ENCODE data around the gene DPH3.

DPH3 gene

DNA sequence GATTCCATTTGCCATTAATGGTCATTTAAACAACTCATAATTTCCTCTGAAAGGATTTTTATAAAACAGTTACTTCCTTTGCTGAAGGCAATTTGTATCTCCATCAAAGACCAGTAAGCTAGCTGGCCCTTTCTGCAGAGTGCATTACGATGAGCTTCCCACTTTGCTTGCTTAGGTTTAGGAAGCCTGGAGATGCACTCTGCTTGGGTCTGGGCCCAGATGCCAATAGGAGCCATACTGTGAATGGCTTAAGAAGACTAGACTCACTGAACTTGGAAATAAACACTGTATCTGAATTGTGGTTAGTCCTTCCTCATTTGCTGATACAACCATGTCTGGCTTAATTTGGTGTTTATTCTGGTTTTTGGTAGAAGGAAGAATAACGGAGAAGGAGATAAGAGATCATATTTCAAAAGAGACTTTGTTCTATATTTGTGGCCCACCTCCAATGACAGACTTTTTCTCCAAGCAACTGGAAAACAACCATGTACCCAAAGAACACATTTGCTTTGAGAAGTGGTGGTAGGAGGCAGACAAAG lies 38.4 kb upstream of the DPH3 start:
- Histone ChIP-seq H3K9me3 (ENCODE audit: control insufficient read depth, low read length) (no peaks in the 10 kb centered on the region), H3K36me3 (ENCODE audit: control insufficient read depth, insufficient read depth, low read length) (peaks cover 57% of the 10 kb centered on the region), H3K27ac (ENCODE audit: low read depth, low read length, severe bottlenecking) (no peak overlapping the region), H3K4me3 (ENCODE audit: extremely low read depth, insufficient read depth, low read length, poor library complexity, severe bottlenecking) (no peak overlapping the region), H3K4me1 (ENCODE audit: control insufficient read depth, insufficient read depth, low read length, poor library complexity, severe bottlenecking) (peaks cover 2% of the 10 kb centered on the region)
- WGBS, 2 experiments (ENCODE audit: insufficient coverage in 2 of 2) = 86 to 100% methylated on average over 1 of the region's 2 CpGs

DNA sequence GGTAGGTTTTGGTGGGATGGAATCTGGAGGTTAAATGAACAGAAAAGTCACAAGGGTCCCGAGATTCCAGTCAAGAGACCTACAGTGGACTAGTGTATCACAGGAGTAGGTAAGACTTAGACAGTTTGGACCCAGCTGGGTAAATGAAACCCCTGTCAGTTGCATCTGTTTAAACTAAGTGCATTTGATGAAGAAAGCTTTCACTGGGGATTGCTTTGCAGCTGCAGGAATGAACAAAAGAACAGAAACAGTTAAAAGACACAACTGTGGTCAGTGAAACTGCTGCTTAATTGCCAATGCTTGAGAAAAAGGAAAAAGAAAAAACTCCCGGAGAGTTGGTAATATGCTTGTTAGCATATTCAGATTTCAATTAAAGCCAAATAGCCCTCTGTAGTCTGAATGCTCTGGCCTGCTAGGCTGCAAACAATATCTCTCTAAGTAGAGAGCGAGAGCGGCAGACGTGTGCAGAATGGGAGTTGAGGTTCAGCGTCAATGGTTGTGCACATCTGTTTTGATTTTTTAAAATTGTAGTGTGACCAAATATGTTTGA lies 37.4 kb upstream of the DPH3 start:
- H3K36me3 ChIP-seq (ENCODE audit: control insufficient read depth, insufficient read depth, low read length) = peaks cover 60% of the 10 kb centered on the region
- H3K27ac ChIP-seq (ENCODE audit: low read depth, low read length, severe bottlenecking) = no peak overlapping the region
- 79 to 80% methylated on average over 4 to 5 of the region's 6 CpGs for WGBS, 2 experiments (ENCODE audit: insufficient coverage in 2 of 2)
- H3K4me3 ChIP-seq (ENCODE audit: extremely low read depth, insufficient read depth, low read length, poor library complexity, severe bottlenecking) = no peak overlapping the region
- H3K4me1 ChIP-seq (ENCODE audit: control insufficient read depth, insufficient read depth, low read length, poor library complexity, severe bottlenecking) = no peaks in the 10 kb centered on the region
- H3K9me3 ChIP-seq (ENCODE audit: control insufficient read depth, low read length) = no peaks in the 10 kb centered on the region

DNA sequence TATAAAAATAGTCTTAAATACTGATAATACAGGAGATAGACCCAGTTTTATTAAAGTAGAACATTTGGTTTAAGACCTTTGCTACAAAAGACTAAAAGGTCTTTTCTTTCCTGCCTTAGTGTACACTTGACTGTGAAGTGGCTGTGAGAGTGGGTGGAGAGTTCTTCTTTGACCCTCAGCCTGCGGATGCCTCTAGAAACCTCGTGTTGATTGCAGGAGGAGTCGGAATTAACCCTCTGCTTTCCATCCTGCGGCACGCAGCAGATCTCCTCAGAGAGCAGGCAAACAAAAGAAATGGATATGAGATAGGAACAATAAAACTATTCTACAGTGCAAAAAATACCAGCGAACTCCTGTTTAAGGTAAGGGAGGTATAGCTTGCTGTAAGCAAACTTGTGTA lies 36.8 kb upstream of the DPH3 start:
- peaks cover 60% of the 10 kb centered on the region for H3K36me3 ChIP-seq (ENCODE audit: control insufficient read depth, insufficient read depth, low read length)
- no peaks in the 10 kb centered on the region for H3K9me3 ChIP-seq (ENCODE audit: control insufficient read depth, low read length)
- H3K4me1 ChIP-seq (ENCODE audit: control insufficient read depth, insufficient read depth, low read length, poor library complexity, severe bottlenecking) = no peaks in the 10 kb centered on the region
- WGBS, 2 experiments (ENCODE audit: insufficient coverage in 2 of 2) = 33% methylated on average over 2 of the region's 6 CpGs; no CpG with 5 or more reads in 1 of the 2 experiments
- H3K4me3 ChIP-seq (ENCODE audit: extremely low read depth, insufficient read depth, low read length, poor library complexity, severe bottlenecking) = no peak overlapping the region
- H3K27ac ChIP-seq (ENCODE audit: low read depth, low read length, severe bottlenecking) = no peak overlapping the region

DNA sequence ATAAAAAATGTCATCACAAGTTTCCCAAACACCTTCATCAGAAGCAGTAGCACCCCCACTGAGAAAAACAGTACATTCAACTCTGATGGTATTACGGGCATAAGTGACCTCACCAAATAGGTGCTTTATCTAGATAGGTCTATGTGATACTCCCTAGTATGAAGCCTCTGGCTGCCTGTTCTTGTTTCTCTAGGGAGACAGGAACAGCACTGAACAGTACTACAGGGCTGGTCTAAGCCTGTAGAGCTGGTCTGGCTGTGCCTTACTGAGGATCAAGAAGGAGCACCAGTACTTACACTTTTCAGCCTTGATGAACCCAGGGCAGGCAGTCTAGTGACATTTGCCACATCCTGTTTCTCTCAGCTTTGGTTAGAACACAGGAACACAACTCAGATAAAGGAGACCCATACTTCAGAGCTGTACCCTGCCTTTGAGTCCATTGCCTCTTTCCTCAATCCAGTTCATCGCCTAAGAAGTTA lies 36.2 kb upstream of the DPH3 start:
- WGBS, 2 experiments (ENCODE audit: insufficient coverage in 2 of 2) = no CpG with 5 or more reads among the region's 2 CpGs
- Histone ChIP-seq H3K4me1 (ENCODE audit: control insufficient read depth, insufficient read depth, low read length, poor library complexity, severe bottlenecking) (no peaks in the 10 kb centered on the region), H3K9me3 (ENCODE audit: control insufficient read depth, low read length) (no peaks in the 10 kb centered on the region), H3K27ac (ENCODE audit: low read depth, low read length, severe bottlenecking) (no peak overlapping the region), H3K4me3 (ENCODE audit: extremely low read depth, insufficient read depth, low read length, poor library complexity, severe bottlenecking) (no peak overlapping the region), H3K36me3 (ENCODE audit: control insufficient read depth, insufficient read depth, low read length) (peaks cover 63% of the 10 kb centered on the region)

DNA sequence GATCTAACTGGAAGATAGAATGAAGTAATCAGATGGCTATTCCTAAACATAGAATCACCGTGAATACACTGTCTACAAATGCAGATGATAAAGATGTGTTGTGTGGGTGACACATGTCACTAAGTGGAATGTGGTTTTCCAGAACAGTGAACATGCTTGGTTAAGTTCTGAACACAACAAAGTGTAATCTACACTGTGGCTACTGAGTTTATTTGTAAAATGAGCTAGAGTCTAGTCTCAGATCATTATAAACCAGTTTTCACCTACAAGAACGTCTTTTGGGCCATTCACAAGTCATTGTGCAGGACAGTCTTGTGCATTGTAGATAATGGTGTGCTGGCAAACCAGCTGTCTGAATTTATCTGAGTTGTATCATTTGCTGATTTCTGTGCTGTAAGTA lies 35.6 kb upstream of the DPH3 start:
- Histone ChIP-seq H3K4me3 (ENCODE audit: extremely low read depth, insufficient read depth, low read length, poor library complexity, severe bottlenecking) (no peak overlapping the region), H3K4me1 (ENCODE audit: control insufficient read depth, insufficient read depth, low read length, poor library complexity, severe bottlenecking) (no peaks in the 10 kb centered on the region), H3K27ac (ENCODE audit: low read depth, low read length, severe bottlenecking) (no peak overlapping the region), H3K36me3 (ENCODE audit: control insufficient read depth, insufficient read depth, low read length) (peaks cover 68% of the 10 kb centered on the region), H3K9me3 (ENCODE audit: control insufficient read depth, low read length) (no peaks in the 10 kb centered on the region)
- WGBS, 2 experiments (ENCODE audit: insufficient coverage in 2 of 2) = 86 to 92% methylated on average over 1 to 2 of the region's 2 CpGs

DNA sequence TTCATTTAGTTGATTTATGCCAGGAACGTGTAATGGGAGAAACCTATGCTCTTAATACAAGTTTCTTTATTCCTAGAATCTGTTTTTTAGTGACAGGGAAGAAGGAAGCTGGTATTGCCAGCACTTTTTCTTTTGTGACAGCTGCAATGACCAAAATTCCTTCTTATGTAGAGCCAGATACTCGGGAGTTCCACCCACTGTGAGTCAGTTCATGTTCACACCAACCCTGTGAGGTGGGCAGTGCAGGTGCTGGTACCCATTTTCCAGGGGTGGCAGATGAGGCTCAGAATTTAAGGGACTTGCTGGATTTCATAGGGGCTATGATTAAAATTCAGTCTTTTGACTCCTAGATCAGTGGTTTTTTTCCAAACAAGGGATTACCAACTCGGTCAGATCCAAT lies 35.0 kb upstream of the DPH3 start:
- H3K36me3 ChIP-seq (ENCODE audit: control insufficient read depth, insufficient read depth, low read length) = peaks cover 68% of the 10 kb centered on the region
- WGBS, 2 experiments (ENCODE audit: insufficient coverage in 2 of 2) = 100% methylated on average over 1 of the region's 3 CpGs; no CpG with 5 or more reads in 1 of the 2 experiments

DNA sequence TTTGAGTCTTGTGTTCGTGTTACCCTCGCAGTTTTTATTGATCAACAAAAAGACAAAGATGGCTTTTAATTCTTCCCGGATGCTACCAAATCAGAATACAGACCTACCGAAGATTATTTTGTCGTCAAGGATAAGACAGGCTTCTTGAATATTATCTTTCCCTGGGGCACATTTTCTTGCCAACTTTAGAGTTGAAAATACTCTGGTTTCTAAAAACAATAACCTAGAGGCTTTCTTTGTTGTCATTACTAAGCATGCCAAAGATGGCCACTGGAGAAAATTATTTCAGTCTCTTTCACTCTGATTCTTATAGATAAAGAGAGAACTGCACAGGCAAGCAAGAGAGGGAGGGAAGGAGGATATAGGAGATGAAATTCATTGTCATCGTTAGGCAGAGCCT lies 34.1 kb upstream of the DPH3 start:
- Histone ChIP-seq H3K27ac (ENCODE audit: low read depth, low read length, severe bottlenecking) (no peak overlapping the region), H3K4me3 (ENCODE audit: extremely low read depth, insufficient read depth, low read length, poor library complexity, severe bottlenecking) (no peak overlapping the region), H3K36me3 (ENCODE audit: control insufficient read depth, insufficient read depth, low read length) (peaks cover 61% of the 10 kb centered on the region), H3K9me3 (ENCODE audit: control insufficient read depth, low read length) (no peaks in the 10 kb centered on the region), H3K4me1 (ENCODE audit: control insufficient read depth, insufficient read depth, low read length, poor library complexity, severe bottlenecking) (no peaks in the 10 kb centered on the region)
- whole genome bisulfite sequencing, 2 experiments (ENCODE audit: insufficient coverage in 2 of 2) = 95 to 96% methylated on average over 3 to 5 of the region's 6 CpGs

More for the DNA sequence above, 35.0 kb upstream of the DPH3 start:
- no peak overlapping the region for H3K4me3 ChIP-seq (ENCODE audit: extremely low read depth, insufficient read depth, low read length, poor library complexity, severe bottlenecking)
- no peak overlapping the region for H3K27ac ChIP-seq (ENCODE audit: low read depth, low read length, severe bottlenecking)
- no peaks in the 10 kb centered on the region for H3K9me3 ChIP-seq (ENCODE audit: control insufficient read depth, low read length)
- H3K4me1 ChIP-seq (ENCODE audit: control insufficient read depth, insufficient read depth, low read length, poor library complexity, severe bottlenecking) = no peaks in the 10 kb centered on the region

DNA sequence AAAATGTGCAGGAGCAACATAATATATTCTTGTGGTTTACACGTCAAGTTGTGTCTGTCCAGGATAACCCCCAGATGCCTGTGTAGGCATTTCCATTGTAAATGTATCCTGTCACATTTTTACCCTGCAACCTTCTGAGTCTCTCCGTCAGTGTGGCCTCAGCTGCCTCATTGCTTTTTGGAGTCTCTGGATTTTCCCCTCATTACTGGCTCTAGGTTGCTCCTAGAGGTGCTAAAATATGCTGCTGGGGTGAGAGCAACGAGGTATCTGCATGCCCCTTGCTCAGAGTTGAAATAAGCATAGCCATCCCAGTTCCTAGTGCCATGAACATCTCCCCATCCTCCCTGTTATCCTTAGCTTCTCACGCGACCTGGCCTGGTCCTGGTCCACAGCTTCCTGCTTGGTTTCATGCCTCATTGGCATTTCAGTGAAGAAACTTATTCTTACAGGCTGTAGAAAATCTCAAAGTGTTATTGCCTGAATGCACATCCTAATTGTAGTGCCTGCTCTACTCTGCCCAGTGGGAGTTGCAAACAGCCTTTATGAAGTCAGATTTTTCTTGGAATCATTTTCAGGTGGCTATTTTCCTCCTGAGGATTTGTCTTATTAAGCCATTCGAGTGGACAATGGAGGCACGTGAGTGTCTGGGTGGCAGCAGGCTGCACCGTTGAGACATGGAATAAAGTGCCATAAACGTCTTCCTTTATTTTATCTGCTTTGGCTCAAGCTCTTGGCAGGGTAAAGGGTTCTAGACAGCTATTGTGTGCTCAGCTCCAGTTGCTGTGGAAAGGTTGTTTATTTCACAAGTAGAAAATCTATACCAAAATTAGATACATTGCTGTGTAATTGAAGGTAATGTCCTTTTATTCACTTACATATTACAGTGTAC lies 33.5 kb upstream of the DPH3 start:
- H3K27ac ChIP-seq (ENCODE audit: low read depth, low read length, severe bottlenecking) = no peak overlapping the region
- H3K4me1 ChIP-seq (ENCODE audit: control insufficient read depth, insufficient read depth, low read length, poor library complexity, severe bottlenecking) = no peaks in the 10 kb centered on the region
- H3K4me3 ChIP-seq (ENCODE audit: extremely low read depth, insufficient read depth, low read length, poor library complexity, severe bottlenecking) = no peak overlapping the region
- WGBS, 2 experiments (ENCODE audit: insufficient coverage in 2 of 2) = 89 to 90% methylated on average over 7 to 8 of the region's 9 CpGs
- peaks cover 67% of the 10 kb centered on the region for H3K36me3 ChIP-seq (ENCODE audit: control insufficient read depth, insufficient read depth, low read length)
- H3K9me3 ChIP-seq (ENCODE audit: control insufficient read depth, low read length) = peaks cover 4% of the 10 kb centered on the region

DNA sequence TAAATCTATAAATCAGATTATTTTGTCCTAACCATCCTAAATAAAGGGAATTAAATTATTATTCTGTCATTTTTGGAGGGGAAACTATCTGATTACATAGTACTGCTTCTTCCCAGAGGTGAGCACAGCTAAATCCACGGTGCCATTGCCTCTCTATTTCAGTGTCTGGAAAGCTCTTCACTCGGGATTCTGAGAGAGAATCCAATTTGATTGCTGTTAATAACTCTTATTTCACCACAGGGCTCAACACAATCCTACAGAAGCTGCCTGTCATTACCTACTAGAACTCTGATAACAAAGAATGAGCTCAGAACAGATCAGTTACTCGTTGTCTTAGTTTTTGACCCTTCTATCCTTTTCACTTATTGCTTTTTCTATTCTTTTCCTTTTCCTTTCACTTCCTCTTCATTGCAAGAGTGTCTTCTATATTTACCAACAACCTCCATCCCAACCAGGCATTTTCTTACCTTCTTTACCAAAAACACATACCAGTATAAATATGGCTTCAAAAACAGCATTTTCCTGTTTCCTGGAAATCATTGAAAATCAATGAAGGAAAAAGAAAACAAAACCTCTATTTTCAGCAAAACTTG lies 30.7 kb upstream of the DPH3 start:
- Histone ChIP-seq H3K4me1 (ENCODE audit: control insufficient read depth, insufficient read depth, low read length, poor library complexity, severe bottlenecking) (no peaks in the 10 kb centered on the region), H3K9me3 (ENCODE audit: control insufficient read depth, low read length) (peaks cover 5% of the 10 kb centered on the region), H3K27ac (ENCODE audit: low read depth, low read length, severe bottlenecking) (no peak overlapping the region), H3K4me3 (ENCODE audit: extremely low read depth, insufficient read depth, low read length, poor library complexity, severe bottlenecking) (no peak overlapping the region), H3K36me3 (ENCODE audit: control insufficient read depth, insufficient read depth, low read length) (peaks cover 47% of the 10 kb centered on the region)
- WGBS, 2 experiments (ENCODE audit: insufficient coverage in 2 of 2) = 80 to 90% methylated on average over 2 of the region's 3 CpGs

DNA sequence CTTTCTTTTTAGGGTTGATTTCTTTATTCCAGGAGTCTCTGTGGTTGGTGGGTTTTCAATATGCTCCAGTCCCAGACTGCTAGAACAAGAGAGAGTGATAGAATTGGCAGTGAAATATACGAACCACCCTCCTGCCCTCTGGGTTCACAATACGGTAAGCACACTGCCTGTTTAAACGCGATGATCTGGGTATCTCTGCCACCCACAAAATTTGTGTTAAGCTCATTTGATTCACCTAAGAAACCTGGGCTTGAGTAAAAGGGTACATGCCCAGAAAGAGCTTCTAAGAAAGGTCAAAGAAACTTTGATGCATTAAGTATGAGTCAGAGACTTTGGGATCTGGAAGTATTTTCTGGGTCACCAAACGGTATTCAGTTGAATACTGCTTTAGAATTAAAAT lies 30.1 kb upstream of the DPH3 start:
- H3K27ac ChIP-seq (ENCODE audit: low read depth, low read length, severe bottlenecking) = no peak overlapping the region
- peaks cover 5% of the 10 kb centered on the region for H3K9me3 ChIP-seq (ENCODE audit: control insufficient read depth, low read length)
- no peak overlapping the region for H3K4me3 ChIP-seq (ENCODE audit: extremely low read depth, insufficient read depth, low read length, poor library complexity, severe bottlenecking)
- 90% methylated on average over 4 of the region's 5 CpGs; no CpG with 5 or more reads in 1 of the 2 experiments for WGBS, 2 experiments (ENCODE audit: insufficient coverage in 2 of 2)
- peaks cover 46% of the 10 kb centered on the region for H3K36me3 ChIP-seq (ENCODE audit: control insufficient read depth, insufficient read depth, low read length)
- no peaks in the 10 kb centered on the region for H3K4me1 ChIP-seq (ENCODE audit: control insufficient read depth, insufficient read depth, low read length, poor library complexity, severe bottlenecking)
